Fibroblast of peridontal ligament (primary cell): ENCODE measurements around the gene TMEM170A.
"Not testable (repeated sequence)": the region's sequence is repeated elsewhere in the genome, so short reads cannot be mapped to it uniquely, and the experiment has no call there.

Experiments used
- DNase-seq: peaks from one replicate; pipeline ENCODE4 v3.0.0-alpha.2; 2010; ENCODE audit errors: extremely low read depth

Gene TMEM170A

DNA sequence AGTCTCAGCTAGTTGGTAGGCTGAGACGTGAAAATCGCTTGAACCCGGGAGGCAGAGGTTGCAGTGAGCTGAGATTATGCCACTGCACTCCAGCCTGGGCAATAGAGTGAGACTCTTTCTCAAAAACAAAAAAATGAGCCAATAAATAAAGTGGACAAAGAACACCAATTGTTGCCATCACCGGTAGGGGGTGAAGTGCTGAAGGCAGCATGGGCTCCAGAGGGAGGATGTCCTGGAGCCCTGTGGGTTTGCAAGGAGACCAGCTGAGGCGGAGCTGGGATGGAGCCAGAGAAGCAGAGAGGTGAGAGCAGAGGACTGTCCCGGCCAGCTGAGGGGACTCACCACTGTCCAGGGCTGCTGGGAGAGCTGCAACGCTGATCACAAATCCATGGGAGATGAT lies 17.0 kb upstream of the TMEM170A start:
- no peak for DNase-seq

DNA sequence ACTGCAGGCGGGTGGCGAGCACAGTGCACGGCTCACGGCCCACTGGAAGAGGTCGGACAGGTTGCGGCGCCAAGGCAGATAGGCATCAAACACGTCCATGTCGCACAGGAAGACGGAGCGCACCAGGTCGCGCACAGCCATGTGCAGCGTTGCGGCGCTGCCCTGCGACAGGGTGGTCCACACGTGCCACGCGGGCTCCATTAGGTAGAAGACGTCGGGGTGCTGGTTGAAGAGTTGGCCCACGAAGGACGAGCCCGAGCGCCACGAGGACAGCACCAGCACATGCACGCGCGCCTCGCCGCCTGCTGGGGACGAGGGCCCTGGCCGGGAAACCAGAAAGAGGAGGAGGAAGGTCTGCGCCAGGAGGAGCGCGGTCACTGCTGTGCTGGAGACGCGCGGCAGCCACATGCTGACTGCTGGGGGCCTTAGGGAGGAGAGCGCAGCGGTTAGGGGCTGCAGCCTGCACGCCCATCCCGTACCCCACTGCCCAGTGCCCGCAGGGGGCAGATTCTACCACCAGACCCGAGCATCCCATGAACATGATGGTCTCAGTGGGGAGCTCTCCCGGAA lies 15.0 kb upstream of the TMEM170A start:
- DNase-seq: no peak

DNA sequence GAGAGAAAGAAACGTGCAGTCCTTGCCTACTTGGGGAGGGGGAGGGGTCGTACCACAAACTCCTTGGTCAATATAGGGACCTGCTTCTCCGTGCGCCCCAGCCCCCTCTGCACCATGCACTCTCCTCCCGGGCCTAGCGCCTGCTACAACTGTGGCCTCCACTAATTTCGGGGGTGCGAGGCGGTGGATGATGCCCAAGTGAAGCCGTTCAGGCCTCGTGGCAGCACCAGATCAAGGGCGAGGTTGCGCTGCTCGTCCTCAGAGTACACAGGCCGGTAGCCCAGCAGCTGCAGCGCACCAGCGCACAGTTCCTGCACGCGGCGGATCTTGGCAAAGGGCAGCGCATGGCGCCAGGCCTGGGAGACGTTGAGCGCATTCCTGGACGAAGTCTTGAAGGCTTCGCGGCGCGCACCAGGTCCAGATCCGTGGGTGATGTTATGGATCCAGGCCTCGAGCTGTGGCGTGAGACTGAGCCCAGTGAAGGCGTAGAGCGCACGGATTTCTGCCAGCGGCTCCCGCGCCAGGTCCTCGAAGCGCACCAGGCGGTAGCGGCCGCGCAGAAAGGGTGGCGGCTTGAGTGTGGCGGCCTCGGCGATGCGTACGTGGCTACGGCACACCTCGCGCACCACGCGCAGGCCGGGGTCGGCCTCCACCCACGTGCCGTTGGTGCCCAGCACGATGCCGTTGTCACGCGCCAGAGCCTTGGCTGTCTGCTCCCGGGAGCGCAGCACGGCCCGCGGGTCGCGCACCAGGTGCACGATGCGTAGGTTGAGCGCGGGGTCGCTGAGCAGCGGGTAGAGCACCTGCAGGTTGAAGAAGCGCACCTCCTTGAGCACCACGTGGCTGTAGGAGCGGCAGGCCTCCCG lies 14.2 kb upstream of the TMEM170A start:
- no peak for DNase-seq

DNA sequence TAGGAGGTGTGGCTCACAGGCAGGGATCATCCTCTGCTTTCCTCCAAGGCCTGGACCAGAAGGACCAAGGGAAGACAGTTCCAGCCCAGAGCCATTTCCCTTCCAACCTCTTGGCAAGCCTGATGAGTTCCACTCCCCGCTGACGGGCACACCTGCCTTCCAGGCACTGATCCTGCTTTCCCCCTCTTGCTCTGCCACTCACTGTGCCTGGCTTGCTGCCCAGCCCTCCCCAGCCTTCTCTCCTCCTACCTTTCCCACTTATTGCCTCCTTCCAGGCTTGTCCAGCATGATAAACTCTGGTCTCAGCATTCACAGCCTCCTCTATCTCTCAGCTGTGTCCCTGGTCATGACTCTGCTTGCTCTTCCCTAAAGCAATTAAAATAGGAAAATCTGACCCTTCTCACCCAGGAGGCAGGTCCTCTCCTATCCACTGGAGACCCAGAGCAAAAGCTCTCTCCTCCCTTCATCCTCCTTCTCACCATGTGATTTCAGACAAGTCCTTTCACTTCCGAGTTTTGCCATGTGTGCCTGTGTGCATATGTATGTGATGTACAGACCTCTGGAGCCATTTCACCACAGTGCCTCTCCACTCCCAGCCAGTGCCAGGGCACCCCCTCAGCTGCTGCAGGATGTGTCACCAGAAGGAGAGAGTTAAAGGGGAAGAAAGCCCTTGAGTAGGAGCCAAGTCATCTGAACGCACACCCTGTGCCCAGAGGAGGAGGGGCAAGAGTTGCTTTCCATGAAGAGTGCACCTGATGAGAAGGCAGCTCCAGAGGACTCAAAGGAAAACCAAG lies 13.4 kb upstream of the TMEM170A start:
- no peak for DNase-seq

DNA sequence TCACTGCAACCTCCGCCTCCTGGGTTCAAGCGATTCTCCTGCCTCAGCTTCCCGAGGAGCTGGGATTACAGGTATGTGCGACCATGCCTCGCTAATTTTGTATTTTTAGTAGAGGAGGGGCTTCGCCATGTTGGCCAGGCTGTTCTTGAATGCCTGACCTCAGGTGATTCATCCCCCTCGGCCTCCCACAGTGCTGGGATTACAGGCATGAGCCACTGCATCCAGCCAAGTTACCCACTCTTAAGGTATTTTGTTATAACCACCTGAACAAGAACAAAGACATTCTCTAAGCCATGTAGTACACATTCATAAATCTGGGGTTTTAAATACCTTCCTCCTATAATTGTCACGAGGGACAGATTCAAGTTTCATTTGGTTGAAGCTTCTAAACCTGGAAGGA lies 12.3 kb upstream of the TMEM170A start:
- no peak for DNase-seq

DNA sequence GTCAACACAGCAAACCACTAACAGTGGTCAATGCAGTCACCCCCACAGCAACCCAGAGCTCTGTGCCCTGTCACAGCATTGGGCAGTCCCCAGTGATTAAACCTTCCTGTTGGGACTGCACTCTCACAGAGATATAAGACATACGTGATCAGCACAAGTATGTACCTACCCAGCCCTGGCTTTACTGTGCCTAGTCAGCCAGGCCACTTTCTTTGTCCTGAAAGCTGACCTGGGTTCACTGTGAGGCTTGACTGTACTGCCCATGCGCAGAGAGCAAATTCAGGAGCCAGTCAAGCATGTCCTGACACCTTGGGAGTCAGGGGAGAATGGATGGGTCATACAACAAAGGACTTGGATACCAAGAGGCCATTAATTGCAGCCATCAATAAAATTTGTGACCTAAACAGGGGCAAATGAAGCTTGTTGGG lies 10.9 kb upstream of the TMEM170A start:
- no peak for DNase-seq

DNA sequence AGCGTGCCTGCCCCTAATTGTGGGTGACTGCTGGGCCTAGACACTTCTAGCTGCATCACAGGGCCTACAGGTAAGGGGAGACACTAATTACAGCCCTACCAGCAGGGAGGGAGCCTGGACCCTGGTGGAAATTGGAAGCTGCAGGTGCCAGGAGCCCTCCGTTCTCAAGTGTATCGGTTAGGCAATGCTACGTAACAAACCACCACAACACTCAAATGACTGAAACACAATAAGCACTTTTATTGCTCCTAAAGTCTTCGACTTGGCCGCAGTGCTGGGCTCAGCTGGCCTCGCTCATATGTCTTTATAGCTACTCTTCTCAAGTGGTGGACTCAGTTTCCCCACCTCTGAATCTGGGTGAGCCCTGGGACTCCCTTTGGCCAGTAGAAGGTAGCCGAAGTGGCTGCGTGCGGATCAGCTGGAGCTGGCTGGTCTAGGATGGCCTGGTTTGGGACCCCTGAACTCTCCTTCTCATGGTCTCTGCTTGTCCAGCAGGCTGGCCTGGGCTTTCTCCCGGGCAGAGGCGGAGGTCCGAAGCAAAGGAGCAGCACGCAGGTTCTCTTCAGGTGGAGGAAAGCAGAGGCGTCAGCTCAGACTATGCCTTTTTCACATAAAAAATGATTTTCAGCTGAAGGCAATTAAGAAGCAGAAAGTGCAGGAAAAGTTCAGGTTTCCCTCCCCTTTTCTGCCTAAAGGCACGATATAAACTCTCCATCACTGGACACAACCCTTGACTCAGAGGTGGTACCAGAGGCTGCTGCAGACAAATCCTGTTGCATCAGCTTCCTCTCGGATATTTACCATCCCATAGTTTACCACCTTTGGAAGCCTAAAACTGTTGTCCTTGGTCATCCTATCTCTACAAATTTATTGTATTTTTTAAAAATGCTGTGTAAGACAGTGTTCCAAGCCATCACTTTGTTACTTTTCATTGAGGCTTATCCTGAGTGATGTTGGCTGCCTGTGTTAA lies 8.7 kb upstream of the TMEM170A start:
- no peak for DNase-seq

DNA sequence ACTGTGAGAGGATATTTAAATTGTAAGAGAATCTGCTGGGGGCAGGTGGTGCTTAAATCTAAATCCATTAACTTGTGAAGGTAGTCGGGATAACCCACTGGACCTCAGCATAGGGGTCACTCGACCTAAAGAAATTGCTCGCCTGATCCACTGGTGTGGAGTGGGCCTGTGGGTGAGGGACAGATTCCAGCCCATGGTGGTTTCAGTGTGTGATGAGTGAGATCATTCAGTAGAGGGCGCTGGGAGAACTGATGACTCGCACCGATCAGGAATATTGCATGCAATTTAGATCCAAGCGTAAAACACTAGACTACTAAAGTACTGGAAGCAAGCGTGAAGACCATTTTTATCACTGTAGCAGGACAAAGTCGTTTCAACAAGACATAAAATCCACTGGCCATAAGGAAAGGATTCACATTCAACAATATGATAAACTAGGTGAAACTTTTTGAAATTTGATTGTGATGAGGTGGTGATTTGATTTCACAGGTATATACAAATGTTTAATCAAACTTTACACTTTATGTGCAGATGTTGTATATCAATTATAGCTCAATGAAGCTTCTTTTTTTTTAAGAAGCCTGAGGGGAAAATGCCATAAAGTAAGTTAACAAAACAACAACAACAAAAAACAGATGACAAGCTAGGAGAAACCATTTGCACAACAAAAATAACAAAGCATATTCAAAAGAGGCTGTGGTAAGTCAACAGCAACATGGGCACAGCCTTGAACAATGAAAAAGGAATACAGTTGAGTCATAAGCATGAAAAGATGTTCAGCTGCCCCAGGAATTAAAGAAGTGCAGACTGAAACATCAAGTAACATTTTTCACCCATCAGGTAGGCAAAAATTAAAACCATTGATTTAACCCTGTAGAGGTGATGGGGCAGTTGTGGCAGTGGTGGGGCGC lies 7.5 kb upstream of the TMEM170A start:
- peak; percentile 78 for DNase-seq

DNA sequence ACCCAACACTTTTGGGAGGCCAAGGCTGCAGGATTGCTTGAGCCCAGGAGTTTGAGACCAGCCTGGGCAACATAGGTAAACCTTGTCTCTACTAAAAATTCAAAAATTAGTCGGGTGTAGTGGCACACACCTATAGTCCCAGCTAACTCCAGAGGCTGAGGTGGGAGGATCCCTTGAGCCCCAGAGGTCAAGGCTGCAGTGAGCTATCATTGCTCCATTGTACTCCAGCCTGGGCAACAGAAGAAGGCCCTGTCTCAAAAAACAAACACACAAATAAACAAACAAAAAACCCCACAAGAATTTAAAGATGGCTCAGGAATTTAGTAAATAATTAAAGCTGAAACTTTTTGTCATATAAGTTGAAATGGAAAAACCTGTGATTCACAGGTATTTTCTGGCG lies 2.3 kb upstream of the TMEM170A start:
- no peak for DNase-seq

DNA sequence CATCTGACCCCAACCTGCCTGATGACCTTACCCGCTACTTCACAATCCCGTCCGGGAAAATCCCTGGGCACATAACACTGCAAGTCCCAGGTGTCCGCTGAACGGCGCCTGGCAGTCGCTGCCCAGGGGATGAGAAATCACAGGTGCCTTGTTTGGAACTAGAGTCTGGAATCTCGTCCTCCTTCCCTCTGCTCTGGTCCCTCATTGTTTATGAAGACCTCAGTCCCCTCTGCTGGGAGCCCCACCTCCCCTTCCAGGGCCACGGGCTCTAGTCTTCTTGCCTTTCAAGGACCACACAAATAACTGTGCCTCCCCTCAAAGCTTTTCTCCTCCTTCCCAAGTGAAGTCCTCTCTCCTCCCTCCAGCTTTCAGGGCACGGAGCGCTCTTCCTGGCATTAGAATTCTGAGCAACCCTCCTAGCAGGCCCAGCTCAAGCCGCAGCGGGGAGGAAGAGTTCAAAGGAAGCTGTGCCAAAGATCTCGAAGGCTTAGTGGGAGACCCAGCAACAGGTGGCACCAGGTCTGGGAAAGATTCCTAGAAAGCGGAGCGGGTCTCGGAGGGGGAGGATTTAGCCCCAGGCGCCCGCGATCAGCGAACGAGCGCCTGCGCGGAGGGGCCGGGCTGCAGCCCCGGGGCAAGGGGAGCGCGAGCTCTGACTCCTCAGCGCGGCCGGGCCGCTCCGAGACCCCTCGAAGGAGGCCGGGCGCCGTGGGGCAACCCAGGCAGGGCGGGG lies 934 bp downstream of the TMEM170A start:
- not testable (repeated sequence) for DNase-seq

DNA sequence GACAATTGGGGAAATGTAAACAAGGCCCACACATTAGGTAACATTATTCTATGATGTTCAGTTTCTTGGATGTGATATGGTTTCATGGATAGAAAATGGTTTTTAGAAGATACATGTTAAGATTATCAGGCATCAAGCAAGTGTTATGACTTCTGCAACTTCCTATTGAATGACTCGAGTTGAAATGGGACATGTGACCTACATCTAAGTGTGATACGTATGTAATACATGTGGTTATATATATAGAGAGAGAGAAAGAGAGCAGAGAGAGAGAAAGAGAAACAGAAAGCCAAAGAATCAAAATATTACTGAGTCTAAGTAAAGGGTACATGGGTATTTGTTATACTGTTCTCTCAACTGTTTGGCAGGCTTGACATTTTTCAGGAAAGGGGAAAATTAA lies 1.7 kb downstream of the TMEM170A start:
- DNase-seq: no peak

DNA sequence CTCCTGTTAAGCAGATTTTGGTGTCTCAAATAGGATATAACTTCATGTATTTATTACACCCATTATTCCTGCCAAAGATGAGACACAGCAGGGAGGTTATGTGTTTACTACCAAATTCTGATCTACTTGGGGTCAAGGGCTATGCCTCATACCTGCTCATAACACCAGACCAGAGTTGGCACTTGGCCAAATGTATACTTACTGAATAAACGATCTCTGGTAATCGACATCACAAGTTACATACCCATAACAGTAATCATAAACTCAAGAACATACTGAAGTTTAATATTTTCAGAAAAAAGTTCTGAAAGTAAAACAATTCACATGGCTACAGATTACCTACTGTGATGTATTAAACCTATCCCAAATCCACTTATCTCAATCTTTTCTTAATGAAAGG lies 2.9 kb downstream of the TMEM170A start:
- no peak for DNase-seq

DNA sequence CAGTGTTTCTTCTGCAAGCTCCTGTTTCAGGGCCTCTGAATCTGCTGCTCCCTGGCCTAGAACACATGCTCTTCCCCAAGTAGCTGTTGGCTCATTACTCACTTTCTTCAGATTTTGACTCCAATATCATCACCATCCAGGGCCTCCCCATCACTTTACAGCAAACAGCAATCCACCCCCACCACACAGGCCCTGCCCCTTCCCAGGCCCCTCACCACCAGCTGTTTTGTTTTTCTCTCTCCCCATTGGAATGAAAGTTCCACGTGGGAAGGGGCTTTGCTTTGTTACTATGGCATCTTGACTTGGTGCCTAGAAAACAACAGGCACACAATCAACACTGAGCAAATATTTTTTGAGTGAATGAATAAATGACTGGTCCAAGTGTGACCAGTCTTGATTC lies 4.0 kb downstream of the TMEM170A start:
- no peak for DNase-seq

DNA sequence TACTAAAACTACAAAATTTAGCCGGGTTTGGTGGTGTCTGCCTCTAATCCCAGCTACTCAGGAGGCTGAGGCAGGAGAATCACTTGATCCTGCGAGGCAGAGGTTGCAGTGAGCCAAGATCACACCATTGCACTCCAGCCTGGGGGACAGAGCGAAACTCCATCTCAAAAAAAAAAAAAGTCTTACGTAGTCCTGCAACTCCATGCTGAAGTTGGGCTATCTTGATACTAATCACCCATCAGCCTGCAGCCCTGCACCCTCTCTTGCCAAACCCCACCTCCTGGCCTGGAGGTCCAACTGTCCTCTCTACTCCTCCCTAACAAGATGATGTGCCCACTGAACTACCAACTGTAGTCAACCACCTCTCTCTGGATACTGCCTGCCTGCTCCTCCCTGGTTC lies 4.8 kb downstream of the TMEM170A start:
- no peak for DNase-seq

DNA sequence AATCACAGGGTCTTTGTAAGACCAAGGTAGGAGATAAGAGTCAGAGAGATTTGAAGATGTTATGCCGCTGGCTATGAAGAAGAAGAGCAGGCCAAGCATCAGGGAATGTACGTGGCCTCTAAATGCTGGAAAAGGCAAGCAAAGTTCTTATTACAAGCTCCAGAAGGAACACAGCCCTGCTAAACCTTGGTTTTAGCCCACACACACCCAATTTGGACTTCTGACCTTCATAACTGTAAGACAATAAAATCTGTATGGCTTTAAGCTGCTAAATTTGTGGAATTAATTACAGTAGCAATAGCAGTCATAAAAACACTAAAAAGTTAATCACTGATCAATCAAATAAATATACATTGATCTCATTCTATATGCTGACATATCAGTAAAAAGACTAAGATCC lies 6.0 kb downstream of the TMEM170A start:
- no peak for DNase-seq

DNA sequence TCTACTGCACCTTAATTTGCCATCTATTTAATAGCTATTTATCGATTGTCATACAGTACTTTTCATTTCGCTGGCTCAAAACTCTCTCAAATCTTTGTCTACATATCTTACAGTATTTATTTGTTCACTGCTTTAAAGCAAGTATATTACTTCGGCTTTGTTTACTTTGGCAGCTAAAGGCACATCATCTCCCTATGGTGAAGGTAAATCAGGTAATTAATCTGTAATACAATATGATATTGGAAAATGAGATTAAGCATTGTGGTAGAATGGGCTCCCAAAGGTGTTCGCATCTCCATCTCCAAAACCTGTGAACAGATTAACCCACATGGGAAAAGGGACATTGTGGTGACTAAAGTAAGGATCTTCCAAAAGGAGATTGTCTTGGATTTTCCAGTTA lies 6.5 kb downstream of the TMEM170A start:
- no peak for DNase-seq

DNA sequence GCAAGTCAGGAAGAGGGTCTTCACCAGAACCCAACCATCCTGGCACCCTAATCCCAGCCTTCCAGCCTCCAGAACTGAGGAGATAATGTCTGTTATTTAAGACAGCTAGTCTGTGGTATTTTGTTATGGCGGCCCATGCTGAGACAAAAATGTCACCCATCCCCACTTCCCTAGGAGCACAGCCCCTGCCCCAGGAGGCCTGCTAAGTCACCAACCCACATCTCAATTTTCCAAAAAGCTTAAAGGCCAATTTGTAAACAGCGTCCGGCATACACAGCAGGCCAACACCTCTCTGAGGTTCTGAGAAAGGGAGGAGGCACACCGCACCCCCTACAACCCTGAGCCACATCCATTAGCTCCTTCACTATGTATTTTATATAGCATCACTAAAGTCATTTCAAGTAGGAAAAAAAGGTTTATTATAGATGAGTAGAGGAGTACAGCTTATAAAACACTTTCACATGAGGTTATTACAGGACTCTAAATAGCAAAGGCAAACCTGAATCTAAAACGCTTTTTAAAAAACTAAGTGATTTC lies 6.9 kb downstream of the TMEM170A start:
- no peak for DNase-seq

DNA sequence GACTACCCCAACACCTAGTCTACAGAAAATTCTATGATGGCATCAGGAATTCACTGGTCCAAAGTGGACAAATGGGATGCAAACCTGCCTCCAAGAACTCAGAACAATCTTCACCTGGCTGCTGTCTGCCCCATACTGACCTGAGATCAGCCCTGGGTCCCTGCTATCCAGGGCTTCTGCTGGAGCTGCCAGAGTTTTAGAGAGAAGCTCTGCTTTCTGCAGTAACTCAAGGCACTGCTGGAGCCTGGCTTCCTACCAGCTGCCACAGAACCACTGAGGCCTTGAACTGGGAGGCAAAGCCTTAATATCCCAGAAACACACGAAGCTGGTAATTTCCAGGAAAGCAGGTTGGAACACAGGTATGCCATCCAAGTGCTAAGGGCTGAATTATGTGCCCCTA lies 7.5 kb downstream of the TMEM170A start:
- DNase-seq: no peak

DNA sequence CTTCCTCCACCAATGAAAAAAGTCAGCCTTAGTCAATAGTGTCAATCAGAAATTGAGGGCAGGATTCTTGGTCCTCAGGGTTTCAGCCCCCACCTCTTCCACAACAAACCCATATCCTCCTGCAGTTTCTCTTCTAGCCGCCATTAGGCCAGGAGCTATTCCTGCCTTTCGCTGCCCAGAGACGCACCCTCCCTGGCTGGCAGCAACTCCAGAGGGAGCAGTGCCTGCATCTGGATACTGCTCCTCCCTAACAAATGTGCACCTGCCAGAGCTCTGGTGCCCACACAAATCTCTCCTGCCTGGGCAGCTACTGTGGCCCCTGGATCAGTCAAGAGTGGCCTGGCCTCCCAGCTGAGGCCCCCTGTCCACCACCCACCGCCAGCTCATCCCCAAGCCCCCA lies 8.0 kb downstream of the TMEM170A start:
- not testable (repeated sequence) for DNase-seq

DNA sequence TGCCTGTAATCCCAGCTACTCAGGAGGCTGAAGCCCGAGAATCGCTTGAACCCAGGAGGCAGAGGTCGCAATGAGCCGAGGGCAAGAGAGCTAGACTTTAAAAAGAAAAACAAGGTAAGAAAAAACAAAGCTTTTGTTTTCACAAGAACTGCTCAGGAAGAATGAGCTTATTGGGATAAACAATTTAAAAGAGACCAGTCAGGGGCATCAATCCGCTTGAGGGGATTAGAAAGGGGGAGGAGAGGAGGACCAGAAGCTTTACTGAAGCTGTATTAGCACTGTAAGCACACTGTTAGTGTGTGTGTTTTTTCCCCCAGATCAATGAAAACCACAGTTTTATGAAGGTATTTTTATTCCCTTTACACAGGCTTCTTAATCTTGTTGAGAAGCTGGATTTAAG lies 8.8 kb downstream of the TMEM170A start:
- DNase-seq: no peak
